ENCODE data around the gene SLC30A10.

DNA sequence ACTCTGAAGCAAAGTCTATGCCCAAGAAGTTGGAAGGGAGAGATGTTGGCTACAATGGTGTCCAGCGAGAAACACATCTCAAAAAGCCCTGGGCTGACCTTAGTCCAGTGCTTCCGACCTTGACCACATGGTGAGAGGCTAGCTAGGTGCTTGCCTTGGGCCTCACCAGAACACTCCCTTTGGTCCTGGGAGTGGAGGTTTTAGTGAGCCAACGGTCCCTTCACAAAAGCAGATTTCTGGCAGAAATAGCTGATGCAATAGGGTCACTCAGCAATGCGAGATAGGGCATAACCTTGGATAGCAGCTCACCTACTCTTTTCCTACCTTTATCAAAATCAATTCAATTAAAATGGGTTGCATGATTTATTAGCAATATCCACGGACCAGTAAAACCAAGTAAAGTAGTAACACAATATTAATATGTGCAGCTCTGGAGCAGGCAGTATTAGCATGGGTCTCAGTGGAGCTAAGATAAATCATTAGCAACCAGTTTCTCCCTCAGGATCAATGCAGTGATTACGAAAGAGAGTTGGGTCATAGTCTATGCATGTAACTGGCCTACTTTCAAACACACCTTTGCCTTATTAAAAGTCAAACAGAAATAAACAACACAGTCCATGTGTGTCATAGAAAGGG is 1.9 kb downstream of the SLC30A10 start:
- TF ChIP-seq, protein P1, sequence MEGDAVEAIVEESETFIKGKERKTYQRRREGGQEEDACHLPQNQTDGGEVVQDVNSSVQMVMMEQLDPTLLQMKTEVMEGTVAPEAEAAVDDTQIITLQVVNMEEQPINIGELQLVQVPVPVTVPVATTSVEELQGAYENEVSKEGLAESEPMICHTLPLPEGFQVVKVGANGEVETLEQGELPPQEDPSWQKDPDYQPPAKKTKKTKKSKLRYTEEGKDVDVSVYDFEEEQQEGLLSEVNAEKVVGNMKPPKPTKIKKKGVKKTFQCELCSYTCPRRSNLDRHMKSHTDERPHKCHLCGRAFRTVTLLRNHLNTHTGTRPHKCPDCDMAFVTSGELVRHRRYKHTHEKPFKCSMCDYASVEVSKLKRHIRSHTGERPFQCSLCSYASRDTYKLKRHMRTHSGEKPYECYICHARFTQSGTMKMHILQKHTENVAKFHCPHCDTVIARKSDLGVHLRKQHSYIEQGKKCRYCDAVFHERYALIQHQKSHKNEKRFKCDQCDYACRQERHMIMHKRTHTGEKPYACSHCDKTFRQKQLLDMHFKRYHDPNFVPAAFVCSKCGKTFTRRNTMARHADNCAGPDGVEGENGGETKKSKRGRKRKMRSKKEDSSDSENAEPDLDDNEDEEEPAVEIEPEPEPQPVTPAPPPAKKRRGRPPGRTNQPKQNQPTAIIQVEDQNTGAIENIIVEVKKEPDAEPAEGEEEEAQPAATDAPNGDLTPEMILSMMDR (IDR thresholded peaks at IDR 0.05): no peak
- TF ChIP-seq POLR2A (IDR thresholded peaks at IDR 0.05): no peak
